ENCODE results near the gene TUBA3D. TPM values are rescaled to one million over a fixed set of nuclear protein-coding genes. Genes with fewer than 3 reads are reported as not detected.

TUBA3D gene
- total and polyA plus RNA-seq, 2 of the 13 experiments (the other 11 are each of a cell fraction or from before 2014, with no cell fraction given): not detected

Small RNA genes within 50 kb of the gene (microRNA-seq; reads per million reads assigned to microRNA genes)
- not detected for gene MIR4784

Other genes with a start within 250 kb of the TUBA3D start
- gene RAB6D, start 112.0 kb upstream of the TUBA3D start, total RNA-seq (2016; rRNA removed; fragmentation: Illumina TruSeq; extraction: Trizol): not detected in 2 replicates
- gene RAB6D, start 112.0 kb upstream of the TUBA3D start, polyA plus RNA-seq (2011; rRNA removed): 0.01 and 0.03 TPM in 2 replicates
- gene MZT2A, start 16.3 kb downstream of the TUBA3D start, total RNA-seq (2016; rRNA removed; fragmentation: Illumina TruSeq; extraction: Trizol): 291 and 349 TPM in 2 replicates
- gene MZT2A, start 16.3 kb downstream of the TUBA3D start, polyA plus RNA-seq (2011; rRNA removed): 205 and 221 TPM in 2 replicates
- 0.15 TPM in 1 of 2 replicates, not detected in the other for gene CCDC74A, start 51.8 kb downstream of the TUBA3D start, total RNA-seq (2016; rRNA removed; fragmentation: Illumina TruSeq; extraction: Trizol)
- gene CCDC74A, start 51.8 kb downstream of the TUBA3D start, polyA plus RNA-seq (2011; rRNA removed): 0.17 and 0.18 TPM in 2 replicates

Data from HepG2 (cell line).